ENCODE measurements around the gene LRRFIP1.

The LRRFIP1 gene

GRCh38 chr2:237698358-237698694 is 70.9 kb downstream of the LRRFIP1 start:
- DNase-seq (ENCODE audit: insufficient read length, low spot score) (no peak), FAIRE-seq (no peak)

DNA sequence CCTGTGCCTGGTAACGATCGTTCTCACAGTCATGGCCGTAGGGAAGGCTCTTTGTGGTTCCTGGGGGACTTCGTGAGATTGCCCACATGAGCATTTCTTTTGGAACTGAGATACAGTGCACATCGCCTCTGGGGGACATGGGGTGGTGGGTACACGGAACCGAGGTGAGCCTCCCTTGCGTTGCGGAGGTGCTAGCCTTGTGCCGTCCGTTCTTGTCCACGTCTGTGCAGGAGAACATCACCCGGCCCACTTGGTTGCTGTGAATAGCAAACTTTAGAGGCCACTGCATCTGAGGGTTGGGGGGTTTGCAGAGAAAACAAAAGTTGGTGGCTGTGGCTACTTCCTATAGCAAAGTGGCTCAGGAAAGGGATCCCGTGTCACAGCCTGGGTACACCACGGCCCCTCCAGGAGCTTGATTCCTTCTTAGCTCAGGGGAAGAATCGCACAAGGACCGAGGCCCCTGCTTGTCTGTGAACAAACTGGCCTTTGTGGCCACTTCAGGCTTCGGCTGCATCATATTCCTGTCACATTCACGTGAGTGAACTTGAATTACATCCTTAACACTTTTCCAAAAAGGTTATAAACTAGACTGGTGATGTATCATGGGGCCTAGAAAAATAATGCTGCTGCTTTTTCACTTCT is 72.6 kb downstream of the LRRFIP1 start:
- FAIRE-seq (no peak), DNase-seq (ENCODE audit: insufficient read length, low spot score) (no peak)

- DNase-seq (ENCODE audit: insufficient read length, low spot score): no peak
These were observed 73.2 kb downstream of the LRRFIP1 start for GRCh38 chr2:237700512-237701032.

GRCh38 chr2:237701033-237701858 is 73.9 kb downstream of the LRRFIP1 start:
- DNase-seq (ENCODE audit: insufficient read length, low spot score) (no peak), FAIRE-seq (no peak)

More at GRCh38 chr2:237700512-237701032, 73.2 kb downstream of the LRRFIP1 start:
- FAIRE-seq: no peak

- FAIRE-seq: no peak
These were observed 74.5 kb downstream of the LRRFIP1 start for GRCh38 chr2:237701859-237702390.

DNA sequence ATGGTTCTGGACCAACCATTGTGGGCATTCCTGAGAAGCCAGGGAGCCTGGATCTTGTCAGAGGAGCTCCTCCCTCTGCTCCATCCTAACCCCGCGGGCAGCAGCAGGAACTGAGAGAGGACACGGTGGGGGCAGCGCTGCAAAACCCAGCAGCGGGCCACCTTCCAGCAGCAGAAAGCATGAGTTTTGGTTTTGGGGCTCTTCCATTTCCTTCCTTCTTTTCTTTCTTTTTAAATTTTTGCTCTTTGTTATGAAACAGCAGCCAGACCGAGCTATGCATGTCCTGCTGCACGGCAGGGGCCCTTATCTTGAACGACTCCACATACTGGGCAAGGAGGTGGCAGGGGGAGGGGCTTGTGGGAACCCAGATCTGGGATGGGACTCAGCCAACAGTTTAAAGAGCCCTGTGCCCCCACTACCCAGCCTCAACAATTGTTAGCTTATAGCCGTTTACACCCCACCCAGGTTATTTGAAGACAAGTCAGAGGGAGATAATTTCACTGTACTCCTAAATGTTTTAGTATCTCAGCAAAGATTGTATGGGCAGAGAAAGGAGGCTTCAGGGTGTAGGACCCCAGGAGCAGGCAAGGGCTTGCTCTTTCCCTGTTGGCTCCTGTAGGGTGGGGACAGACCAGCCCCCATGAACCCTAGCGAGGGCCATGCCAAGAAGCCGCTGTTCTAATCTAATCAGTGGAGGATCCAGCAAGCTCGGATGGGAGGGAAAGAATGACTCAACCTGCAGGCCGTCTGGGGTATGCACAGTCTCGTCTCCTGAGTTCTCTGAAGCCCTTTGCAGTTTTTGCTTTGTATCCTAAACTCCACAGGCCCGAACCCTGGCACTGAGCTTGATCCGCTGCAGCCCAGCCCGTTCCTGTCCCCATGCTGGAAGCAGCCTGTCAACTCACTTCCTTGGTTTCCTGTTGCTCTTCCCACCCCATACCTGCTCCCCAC is 75.3 kb downstream of the LRRFIP1 start:
- DNase-seq (ENCODE audit: insufficient read length, low spot score) (no peak), FAIRE-seq (peak; percentile 57)

More at GRCh38 chr2:237701859-237702390, 74.5 kb downstream of the LRRFIP1 start:
- no peak for DNase-seq (ENCODE audit: insufficient read length, low spot score)

DNA sequence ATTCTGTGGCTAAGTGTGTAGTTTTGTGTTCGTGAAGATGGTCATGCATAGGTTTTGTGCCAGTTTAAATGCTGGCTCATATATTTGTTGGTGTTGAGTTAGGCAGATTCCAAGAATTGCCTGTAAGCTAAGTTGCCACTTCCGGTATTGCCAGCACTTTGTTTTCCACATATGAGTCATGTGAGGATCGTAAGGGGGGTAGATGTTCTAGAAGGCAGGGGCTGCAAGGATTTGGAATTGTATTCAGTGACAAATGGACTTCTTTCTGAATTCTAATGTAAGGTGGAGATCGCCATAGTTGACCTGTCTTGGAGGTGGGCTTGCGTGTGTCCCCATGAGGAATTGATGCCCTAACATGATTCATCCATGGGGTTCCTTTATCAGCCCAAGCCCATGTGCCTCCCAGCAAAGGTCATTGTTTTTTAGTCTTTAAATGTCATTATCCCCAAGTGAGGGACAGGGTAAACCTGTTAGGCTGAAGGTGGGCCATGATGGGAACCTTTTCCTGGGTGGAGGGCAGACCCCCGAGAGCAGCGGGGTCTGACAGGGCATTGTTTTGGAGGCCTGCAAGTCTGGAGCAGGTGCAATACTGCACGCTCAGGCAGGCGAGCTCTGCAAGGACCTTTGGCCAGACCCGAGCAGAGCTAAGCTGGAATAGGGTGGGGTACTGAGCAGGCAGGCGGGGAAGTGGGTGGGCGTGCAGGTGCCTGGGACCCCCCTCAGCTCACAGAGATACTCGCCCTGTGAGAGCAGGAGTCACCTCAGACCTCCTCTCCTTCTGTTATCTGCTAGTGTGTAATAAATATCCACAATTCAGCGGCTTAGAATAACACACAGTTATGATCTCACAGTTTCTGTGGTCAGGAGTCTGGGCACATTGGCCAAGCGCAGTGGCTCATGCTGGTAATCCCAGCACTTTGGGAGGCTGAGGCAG is 77.4 kb downstream of the LRRFIP1 start:
- no peak for FAIRE-seq
- no peak for DNase-seq (ENCODE audit: insufficient read length, low spot score)

DNA sequence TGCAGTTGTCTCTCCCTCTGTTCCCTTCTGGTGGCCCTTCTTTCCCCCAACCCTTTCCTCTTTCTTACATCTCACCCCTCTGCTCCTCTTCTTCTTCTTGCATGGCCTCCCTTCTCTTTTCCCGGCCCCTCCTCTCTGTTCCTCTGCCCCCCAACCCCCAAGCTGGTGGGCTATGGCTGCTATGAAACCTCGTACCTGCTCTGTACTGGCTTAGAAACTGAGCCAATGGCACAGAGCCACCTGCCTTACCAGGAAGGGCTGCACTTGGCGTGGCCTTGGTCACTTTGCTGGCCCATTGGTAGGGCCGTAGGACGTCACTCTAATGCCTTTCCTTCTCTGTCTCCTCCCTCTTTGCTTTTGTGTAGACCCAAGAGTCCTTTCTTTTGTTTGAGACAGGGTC is 78.9 kb downstream of the LRRFIP1 start:
- FAIRE-seq: no peak
- no peak for DNase-seq (ENCODE audit: insufficient read length, low spot score)

GRCh38 chr2:237708065-237708398 is 80.6 kb downstream of the LRRFIP1 start:
- DNase-seq (ENCODE audit: insufficient read length, low spot score) (no peak), FAIRE-seq (no peak)

GRCh38 chr2:237708491-237708890 is 81.1 kb downstream of the LRRFIP1 start:
- FAIRE-seq: no peak
- DNase-seq (ENCODE audit: insufficient read length, low spot score): no peak

- no peak for DNase-seq (ENCODE audit: insufficient read length, low spot score)
- no peak for FAIRE-seq
These were observed 81.6 kb downstream of the LRRFIP1 start for GRCh38 chr2:237708961-237709360.

GRCh38 chr2:237711458-237712150 is 84.2 kb downstream of the LRRFIP1 start:
- DNase-seq (ENCODE audit: insufficient read length, low spot score) (no peak), FAIRE-seq (no peak)

DNA sequence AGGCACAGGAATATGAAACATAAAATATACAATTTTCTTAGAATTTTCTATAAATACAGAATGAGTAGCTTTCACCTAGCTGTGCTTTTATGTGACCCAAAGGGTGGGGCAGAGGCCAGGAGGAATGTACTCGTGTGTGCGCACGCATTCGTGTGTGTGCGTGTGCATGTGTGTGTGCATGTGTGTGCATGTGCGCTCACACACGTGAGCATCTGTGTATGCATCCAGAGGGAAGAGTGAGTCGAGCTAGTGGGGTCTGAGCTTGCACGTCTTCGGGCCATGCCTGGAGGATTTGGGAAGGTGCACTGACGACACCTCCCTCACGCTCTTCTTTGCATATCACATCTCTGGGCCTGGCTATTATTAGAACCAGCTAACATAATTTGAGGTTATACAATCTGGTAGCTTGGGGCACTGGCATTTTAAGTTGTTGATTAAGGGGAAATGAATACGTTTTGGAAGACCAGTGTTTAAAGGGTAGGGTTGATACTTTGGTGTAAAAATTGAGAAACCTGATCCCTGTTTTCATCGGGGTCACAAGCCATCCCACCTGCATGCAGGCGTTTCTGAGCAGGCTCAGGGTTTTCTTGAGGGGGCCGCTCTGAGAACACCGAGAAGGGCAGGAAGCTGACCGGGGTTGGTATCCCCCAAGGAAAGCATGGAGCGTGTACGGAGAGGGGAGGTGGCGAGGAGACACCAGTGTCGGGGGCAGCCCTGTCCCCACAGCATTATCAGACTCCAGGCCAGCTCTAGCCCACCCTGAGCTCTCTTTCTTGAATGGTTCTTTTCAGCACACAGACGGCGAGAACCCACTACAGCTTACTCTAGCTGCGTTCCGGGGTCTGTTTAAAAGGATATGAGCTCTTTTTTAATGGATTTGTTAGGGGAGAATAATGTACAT is 85.3 kb downstream of the LRRFIP1 start:
- FAIRE-seq (no peak), DNase-seq (ENCODE audit: insufficient read length, low spot score) (no peak)

DNA sequence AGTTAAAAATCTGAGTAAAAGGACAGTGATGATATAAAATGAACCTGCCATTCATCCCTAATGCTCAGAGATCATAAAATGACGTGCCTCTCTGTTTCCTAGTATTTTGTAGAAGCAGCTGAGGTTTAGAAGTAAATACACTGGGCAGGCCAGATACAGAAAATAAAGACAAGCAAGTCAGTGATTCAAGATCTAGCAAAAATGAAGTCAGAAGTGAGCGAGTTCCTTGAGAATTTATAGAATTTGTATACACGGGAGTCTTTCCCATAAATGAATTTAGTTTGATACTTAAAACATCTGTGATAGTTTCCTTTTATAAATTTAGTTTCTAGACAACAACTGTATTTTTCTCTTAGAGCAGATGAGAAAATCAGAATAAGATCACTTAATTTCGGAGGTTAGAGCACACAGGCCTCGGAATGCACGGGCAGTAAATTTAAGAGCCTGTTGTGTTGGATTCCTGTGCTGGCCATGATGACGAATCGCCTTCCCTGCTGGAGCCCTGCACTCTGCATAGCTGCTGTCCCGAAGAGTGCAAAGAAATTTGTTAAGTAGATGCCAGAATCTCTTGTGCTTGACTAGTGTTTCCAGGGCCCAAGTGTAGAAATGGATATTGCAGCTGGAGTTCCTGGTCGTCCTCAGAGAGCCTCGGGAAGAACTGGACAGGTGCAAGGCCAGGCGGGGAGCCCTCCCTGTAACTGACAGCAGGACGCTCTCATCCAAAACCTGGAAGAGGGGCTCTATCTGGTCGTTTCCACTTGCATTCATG is 87.5 kb downstream of the LRRFIP1 start:
- no peak for DNase-seq (ENCODE audit: insufficient read length, low spot score)
- FAIRE-seq: no peak

DNA sequence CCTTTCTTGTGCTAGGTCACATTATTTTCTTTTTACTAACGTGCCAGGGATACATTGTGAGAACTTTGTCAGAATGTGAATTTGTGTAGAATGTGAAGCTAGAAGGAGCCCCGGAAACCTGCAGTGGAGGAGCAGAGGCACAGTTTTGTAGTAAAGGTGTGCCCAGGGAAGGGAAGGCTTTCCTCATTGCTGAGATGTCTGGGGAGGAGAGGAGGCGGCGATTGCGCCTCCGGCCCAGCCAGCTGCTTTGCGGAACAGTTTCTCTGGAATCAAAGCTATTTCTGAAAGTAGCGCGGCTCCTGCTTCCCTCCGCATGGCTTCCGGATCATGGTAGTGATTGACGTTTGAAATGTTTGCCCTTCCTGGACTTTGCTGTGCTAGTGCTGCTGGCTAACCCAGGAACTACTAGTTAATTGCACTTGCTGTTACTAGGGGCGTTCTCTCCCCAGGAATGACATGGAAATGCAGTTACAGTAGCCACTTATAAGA is 88.1 kb downstream of the LRRFIP1 start:
- DNase-seq (ENCODE audit: insufficient read length, low spot score) (no peak), FAIRE-seq (no peak)

DNA sequence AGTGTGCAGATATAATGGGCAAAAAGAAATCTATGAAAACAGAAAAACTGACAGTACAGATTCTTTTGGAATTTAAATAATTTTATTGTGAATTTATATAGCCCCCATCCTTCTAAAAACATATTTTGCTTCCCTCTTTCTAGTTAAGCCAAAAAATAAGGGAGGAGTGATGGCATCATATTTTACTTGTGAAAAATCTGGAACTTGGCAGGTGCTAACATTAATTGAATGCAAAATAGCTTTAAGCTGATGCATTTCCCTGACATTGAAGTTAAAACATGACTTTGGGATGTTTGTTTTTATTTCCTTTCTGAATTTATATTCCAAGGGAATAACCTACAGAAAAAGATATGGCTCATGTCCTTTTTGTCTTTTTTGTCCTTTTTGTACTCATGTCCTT is 88.6 kb downstream of the LRRFIP1 start:
- DNase-seq (ENCODE audit: insufficient read length, low spot score) (no peak), FAIRE-seq (no peak)
